ENCODE data around the gene ZNF239. TPM values are rescaled to one million over a fixed set of nuclear protein-coding genes. Genes with fewer than 3 reads are reported as not detected.
"Not testable (repeated sequence)": the region's sequence is repeated elsewhere in the genome, so short reads cannot be mapped to it uniquely, and the experiment has no call there.

ZNF239 gene
- total RNA-seq, 2 experiments from 2014 or later, result 1.5 to 1.7 TPM

DNA sequence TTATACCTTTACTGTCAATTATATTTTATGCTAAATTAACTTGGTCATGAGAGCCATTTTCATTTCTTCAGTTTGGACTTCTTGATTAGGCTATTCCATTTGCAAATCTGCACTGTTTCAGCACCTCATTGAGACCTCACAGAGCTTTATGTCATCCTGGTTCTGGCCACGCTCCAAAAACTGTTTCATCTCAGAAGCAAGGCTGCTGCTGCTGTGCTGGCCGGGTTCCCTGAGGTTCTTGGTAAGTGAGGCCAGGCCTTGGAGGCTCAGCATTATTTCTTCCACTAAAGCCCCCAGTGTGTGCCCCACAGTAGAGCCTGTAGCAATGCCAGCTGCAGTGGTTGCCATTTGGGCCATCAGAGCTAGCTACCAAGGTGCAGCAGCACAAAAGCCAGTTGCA is 24.0 kb upstream of the ZNF239 start:
- DNase-seq, result no peak
- Mint-ChIP-seq H3K27ac (no peak overlapping the region), H3K36me3 (peaks cover 2% of the 10 kb centered on the region), H3K4me1 (ENCODE audit: low read depth) (peaks cover 23% of the 10 kb centered on the region), H3K27me3 (peaks cover 2% of the 10 kb centered on the region), H3K4me3 (no peak overlapping the region), H3K9me3 (peaks cover 3% of the 10 kb centered on the region)
- ChIA-PET POLR2A (no interaction called here), CTCF (no interaction called here)
- intact Hi-C loops (cut with micrococcal nuclease), result loop anchor here (5.0 kb wide), 1 partner anchor 456 kb away; no protein-coding TSS in a partner anchor

DNA sequence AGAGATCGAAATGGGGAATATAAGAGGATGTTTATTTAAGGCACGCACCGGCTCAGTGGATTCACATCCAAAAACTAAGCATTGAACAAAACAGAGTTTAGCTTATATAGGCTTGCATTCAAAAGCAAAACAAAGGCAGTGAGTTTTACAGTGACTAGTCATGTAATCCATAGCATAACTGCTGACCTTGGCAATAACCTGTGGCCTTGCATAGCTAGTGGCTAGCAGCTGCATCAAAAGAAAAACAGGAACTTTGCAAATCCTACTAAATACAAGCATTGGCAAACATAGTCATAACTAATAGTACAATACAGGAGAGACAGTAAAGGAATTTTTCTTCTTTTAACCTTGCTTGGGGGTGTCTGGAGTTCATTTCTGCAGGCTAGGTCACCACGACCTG is 22.1 kb upstream of the ZNF239 start:
- intact Hi-C loops (cut with micrococcal nuclease), result loop anchor here (1.0 to 5.0 kb wide), 2 partner anchors 10 to 454 kb away; partner anchors contain the start of gene ZNF485

DNA sequence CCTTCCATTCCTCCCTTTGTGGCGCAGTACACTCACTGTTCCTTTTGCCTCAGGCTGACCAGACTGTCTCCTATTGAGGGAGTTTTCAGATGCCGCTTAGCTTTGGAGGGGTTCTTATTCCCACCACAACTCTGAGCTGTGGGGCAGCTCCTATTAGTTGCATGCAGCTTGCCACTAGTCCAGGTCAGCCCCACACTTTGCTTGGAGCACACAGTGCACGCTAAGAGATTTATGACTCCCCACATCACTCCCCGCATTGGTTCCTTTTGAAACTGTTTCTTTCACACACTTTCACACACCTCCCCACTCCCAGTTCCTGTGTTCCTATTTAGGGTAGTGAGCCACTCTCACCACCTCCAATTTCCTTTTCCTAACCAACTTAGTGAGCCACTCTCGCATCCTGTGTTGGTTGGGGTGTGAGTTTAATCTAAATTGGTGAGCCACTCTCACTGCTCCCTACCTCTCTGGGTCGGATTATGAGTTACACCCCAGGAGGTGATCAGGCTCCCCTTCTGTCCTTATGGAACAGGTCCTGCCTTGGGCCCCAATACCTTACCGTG is 21.4 kb upstream of the ZNF239 start:
- peak overlapping the region; percentile 0 for H3K4me3 Mint-ChIP-seq
- POLR2A ChIA-PET, result interaction anchor here (0.5 to 1.4 kb wide), 4 partner anchors 11 to 186 kb away, joined by 3 to 7 read pairs (median 3); partner anchors contain the start of gene ZNF485
- peaks cover 23% of the 10 kb centered on the region for H3K4me1 Mint-ChIP-seq (ENCODE audit: low read depth)
- peak overlapping the region; percentile 10 for H3K27ac Mint-ChIP-seq
- CTCF ChIA-PET, result no interaction called here
- peaks cover 2% of the 10 kb centered on the region for H3K27me3 Mint-ChIP-seq
- H3K9me3 Mint-ChIP-seq, result peaks cover 19% of the 10 kb centered on the region
- intact Hi-C loops (cut with micrococcal nuclease), result loop anchor here (1.0 to 5.0 kb wide), 3 partner anchors 10 to 454 kb away; partner anchors contain the start of gene ZNF485
- DNase-seq, result peak; percentile 66
- H3K36me3 Mint-ChIP-seq, result peaks cover 9% of the 10 kb centered on the region

More for the DNA sequence above, 22.1 kb upstream of the ZNF239 start:
- peaks cover 7% of the 10 kb centered on the region for H3K36me3 Mint-ChIP-seq
- DNase-seq, result no peak
- peaks cover 23% of the 10 kb centered on the region for H3K4me1 Mint-ChIP-seq (ENCODE audit: low read depth)
- peaks cover 2% of the 10 kb centered on the region for H3K27me3 Mint-ChIP-seq
- ChIA-PET POLR2A (no interaction called here), CTCF (no interaction called here)
- no peak overlapping the region for H3K27ac Mint-ChIP-seq
- no peak overlapping the region for H3K4me3 Mint-ChIP-seq
- H3K9me3 Mint-ChIP-seq, result peaks cover 15% of the 10 kb centered on the region

DNA sequence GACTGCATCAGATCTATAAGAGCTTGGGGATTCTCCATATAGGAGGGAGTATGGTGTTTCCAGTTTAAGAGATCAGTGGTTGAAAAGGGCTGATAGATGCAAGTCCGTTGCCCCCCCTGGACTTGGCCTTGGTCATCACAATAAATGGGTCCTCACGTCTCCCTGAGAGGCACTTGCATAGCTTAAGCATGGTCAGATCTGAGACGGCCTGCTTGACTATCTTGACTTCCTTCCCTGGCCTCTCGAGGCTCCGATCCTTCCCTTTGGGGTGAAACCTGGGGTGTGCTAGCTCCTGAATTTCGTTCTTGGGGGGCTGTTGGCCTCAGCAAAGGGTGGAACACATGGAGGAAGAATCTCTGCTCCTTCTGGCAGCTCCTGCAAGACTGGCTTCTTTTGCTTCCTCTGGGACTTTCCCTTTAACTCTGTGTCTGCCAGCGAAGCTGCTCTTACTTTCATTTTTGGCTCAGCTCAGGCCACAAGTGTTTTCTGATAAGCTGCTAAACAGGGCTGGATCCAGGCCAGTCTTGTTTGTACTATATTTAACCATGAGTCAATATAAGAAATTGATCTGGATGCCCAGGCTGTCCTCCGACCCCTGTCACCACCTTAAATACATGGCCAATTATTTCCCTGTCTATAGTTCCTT is 20.7 kb upstream of the ZNF239 start:
- DNase-seq, result peak; percentile 68
- peaks cover 22% of the 10 kb centered on the region for H3K9me3 Mint-ChIP-seq
- peaks cover 23% of the 10 kb centered on the region for H3K4me1 Mint-ChIP-seq (ENCODE audit: low read depth)
- CTCF ChIA-PET, result no interaction called here
- H3K4me3 Mint-ChIP-seq, result peak overlapping the region; percentile 38
- intact Hi-C loops (cut with micrococcal nuclease), result loop anchor here (1.0 to 5.0 kb wide), 2 partner anchors 19 to 453 kb away; no protein-coding TSS in a partner anchor
- peaks cover 9% of the 10 kb centered on the region for H3K36me3 Mint-ChIP-seq
- H3K27ac Mint-ChIP-seq, result no peak overlapping the region
- POLR2A ChIA-PET, result interaction anchor here (0.5 to 1.4 kb wide), 3 partner anchors 11 to 186 kb away, joined by 3 to 7 read pairs (median 3); partner anchors contain the start of gene ZNF485
- H3K27me3 Mint-ChIP-seq, result peaks cover 7% of the 10 kb centered on the region

DNA sequence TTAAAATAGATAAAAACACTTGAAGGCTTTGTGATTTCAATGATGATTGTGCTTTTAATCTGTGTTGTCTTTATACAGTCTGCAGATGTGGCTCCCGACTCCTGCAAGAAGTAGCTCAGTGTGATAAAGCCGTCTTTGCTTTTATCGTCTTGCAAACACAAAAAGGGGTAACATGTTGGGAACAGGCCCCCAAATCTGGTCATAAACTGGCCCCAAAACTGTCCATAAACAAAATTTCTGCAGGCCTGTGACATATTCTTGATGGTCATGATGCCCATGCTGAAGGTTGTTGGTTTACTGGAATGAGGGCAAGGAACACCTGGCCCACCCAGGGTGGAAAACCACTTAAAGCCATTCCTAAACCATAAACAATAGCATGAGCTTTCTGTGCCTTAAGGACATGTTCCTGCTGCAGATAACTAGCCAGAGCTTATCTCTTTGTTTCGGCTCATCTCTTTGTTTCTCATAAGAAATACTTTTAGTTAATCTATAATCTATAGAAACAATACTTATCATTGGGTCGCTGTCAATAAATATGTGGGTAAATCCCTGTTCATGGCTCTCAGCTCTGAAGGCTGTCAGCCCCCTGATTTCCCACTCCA is 17.0 kb upstream of the ZNF239 start:
- intact Hi-C loops (cut with micrococcal nuclease), result no loop called here
- CTCF ChIA-PET, result no interaction called here
- POLR2A ChIA-PET, result no interaction called here

DNA sequence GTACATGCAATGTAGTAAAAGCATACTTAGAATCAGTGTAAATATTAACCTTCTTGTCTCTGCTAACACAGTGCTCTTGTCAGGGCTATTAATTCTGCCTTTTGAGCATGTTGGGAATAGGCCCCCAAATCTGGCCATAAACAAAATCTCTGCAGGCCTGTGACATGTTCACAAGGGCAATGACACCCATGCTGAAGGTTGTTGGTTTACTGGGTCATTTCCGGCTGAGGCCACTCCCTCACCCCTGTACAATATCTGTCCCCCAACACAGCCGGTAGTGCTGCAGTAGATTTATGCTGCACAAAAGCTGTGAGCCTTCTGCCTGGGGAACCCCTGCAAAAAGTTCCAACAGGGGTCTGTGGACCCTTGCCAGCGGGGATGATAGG is 12.3 kb upstream of the ZNF239 start:
- POLR2A ChIA-PET; DNase-seq; H3K36me3 Mint-ChIP-seq; H3K4me1 Mint-ChIP-seq (ENCODE audit: low read depth); H3K4me3 Mint-ChIP-seq; CTCF ChIA-PET; H3K27me3 Mint-ChIP-seq; H3K27ac Mint-ChIP-seq; intact Hi-C loops (cut with micrococcal nuclease); H3K9me3 Mint-ChIP-seq: not testable (repeated sequence)

More for the DNA sequence above, 17.0 kb upstream of the ZNF239 start:
- Mint-ChIP-seq H3K27ac (no peak overlapping the region), H3K4me1 (ENCODE audit: low read depth) (peaks cover 20% of the 10 kb centered on the region), H3K9me3 (peaks cover 22% of the 10 kb centered on the region), H3K36me3 (peaks cover 9% of the 10 kb centered on the region), H3K4me3 (no peak overlapping the region), H3K27me3 (peaks cover 8% of the 10 kb centered on the region)
- DNase-seq, result no peak

DNA sequence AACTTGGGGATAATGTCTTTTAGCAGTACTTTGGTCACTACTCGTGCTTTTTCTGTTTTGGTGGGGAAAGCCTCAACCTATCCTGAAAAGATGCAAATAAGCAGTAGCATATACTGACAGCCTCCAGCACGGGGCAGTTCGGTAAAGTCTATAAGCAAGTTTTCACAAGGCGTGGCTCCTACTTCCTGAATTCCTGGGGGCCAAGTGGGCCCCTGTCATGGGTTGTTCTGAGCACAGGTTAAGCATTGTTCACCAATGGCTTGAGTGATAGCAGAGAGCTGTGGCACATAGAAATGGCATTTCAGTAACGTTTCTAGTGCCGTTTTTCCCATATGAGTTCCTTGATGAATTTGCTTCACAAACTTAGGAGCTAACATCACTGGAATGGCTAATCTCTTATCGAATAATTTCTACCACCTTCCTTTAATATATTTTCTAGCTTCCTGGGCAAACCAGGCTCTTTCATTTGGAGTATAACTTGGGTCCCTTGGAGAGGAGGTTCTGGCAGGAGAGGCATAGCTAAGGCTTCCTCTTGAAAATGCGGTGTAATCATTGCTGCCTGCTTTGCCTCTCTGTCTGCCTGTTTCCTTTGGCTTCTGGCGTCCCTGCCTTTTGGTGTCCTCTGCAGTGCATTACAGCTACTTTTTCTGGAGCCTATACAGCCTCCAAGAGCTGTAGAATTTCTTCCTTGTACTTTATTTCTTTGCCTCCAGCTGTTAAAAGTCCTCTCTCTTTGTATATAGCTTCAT is 11.7 kb upstream of the ZNF239 start:
- Mint-ChIP-seq H3K36me3 (no peaks in the 10 kb centered on the region), H3K9me3 (peaks cover 4% of the 10 kb centered on the region), H3K27ac (no peak overlapping the region), H3K27me3 (peaks cover 7% of the 10 kb centered on the region), H3K4me3 (no peak overlapping the region), H3K4me1 (ENCODE audit: low read depth) (no peaks in the 10 kb centered on the region)
- POLR2A ChIA-PET, result no interaction called here
- DNase-seq, result no peak
- CTCF ChIA-PET, result no interaction called here
- intact Hi-C loops (cut with micrococcal nuclease), result no loop called here

DNA sequence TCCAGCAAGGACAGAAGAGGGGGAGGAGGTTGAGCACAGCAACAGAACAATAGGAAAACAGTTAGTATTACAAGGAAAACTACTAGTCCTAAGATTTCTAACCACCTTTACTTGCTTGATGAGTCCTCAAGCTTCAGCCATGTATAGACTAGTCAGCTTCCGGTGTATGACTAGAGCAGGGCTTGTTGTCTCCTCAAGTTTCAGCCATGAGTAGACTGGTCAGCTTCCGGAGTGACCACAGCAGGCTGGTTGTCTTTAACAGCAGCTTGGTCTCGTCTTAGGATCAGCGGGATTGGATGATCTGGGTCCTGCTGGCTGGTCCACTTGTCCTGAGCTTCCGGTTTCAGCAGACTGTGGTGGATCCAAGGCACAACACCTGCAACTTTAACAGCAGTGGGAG is 10.6 kb upstream of the ZNF239 start:
- no peaks in the 10 kb centered on the region for H3K4me1 Mint-ChIP-seq (ENCODE audit: low read depth)
- intact Hi-C loops (cut with micrococcal nuclease), result no loop called here
- no peak for DNase-seq
- H3K9me3 Mint-ChIP-seq, result no peaks in the 10 kb centered on the region
- H3K36me3 Mint-ChIP-seq, result no peaks in the 10 kb centered on the region
- no peak overlapping the region for H3K27ac Mint-ChIP-seq
- ChIA-PET CTCF (no interaction called here), POLR2A (no interaction called here)
- H3K27me3 Mint-ChIP-seq, result peaks cover 2% of the 10 kb centered on the region
- no peak overlapping the region for H3K4me3 Mint-ChIP-seq

DNA sequence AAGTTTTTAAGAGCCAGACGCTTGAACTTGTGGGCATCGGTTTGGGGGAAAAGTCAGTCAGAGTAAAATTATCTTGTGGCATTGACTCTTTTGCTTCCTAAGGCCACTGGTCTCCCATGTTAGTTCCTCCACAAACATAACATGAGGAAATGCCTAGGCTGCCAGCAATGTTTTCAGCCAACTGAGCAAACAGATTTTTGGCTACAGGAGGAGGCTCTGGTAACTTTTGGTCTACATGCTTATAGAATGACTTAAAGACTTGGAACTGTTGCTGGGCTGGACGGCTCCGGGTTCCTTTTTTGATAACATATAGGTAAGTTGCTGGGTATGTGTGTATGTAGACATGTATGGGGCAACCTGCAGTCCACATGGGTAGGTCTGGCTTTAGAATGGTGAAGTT is 9.6 kb upstream of the ZNF239 start:
- DNase-seq, result no peak
- Mint-ChIP-seq H3K4me1 (ENCODE audit: low read depth) (no peaks in the 10 kb centered on the region), H3K9me3 (no peaks in the 10 kb centered on the region), H3K4me3 (no peak overlapping the region), H3K36me3 (no peaks in the 10 kb centered on the region), H3K27me3 (peaks cover 1% of the 10 kb centered on the region), H3K27ac (no peak overlapping the region)
- intact Hi-C loops (cut with micrococcal nuclease), result no loop called here
- ChIA-PET POLR2A (no interaction called here), CTCF (no interaction called here)

DNA sequence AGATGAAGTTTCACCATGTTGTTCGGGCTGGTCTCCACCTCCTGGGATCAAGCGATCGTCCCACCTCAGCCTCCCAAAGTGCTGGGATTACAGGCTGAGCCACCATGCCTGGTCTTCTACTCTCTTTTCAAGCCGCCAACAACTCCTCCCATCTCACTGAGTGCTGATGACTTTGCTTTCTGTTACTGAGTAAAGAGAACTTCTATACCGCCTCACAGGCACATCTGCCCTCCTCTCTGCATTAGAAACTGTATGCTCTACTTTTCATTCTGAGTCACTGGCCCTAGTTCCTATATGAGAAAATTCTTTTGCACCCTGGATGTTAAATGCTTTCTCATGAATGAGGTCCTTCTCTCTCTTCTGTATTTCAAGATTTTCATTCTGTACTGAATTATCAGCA is 2.2 kb upstream of the ZNF239 start:
- peak; percentile 44 for DNase-seq
- ChIA-PET CTCF (no interaction called here), POLR2A (no interaction called here)
- peak overlapping the region; percentile 71 for H3K27ac Mint-ChIP-seq
- no peak overlapping the region for H3K4me3 Mint-ChIP-seq
- intact Hi-C loops (cut with micrococcal nuclease), result loop anchor here (1.0 to 10.0 kb wide), 5 partner anchors 19 to 942 kb away; partner anchors contain the start of genes HNRNPF, ZNF33B and ZNF485
- peaks cover 17% of the 10 kb centered on the region for H3K36me3 Mint-ChIP-seq
- H3K9me3 Mint-ChIP-seq, result peaks cover 29% of the 10 kb centered on the region
- H3K4me1 Mint-ChIP-seq (ENCODE audit: low read depth), result peaks cover 45% of the 10 kb centered on the region
- no peaks in the 10 kb centered on the region for H3K27me3 Mint-ChIP-seq

DNA sequence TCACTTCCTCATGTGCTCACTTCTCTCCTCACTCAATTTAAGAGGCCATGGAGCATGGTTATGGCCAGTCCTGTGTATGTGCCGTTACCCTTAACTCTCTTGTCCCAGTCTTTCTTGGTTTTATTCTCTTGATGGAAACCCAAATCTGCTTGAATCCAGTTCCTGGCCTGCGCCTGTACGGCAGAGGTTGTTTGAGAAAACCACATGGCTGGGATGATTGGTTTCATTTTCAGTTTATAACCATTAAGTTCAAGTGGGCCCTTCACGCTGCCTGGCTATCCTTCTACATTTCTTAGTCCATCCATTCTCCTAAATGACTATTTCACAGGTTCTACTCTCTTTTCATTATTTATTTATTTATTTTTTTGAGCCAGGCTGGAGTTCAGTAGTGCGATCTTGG is 1.6 kb upstream of the ZNF239 start:
- Mint-ChIP-seq H3K36me3 (peaks cover 17% of the 10 kb centered on the region), H3K4me3 (peak overlapping the region; percentile 7), H3K27me3 (no peaks in the 10 kb centered on the region), H3K27ac (peak overlapping the region; percentile 59), H3K9me3 (peaks cover 29% of the 10 kb centered on the region), H3K4me1 (ENCODE audit: low read depth) (peaks cover 49% of the 10 kb centered on the region)
- POLR2A ChIA-PET, result no interaction called here
- CTCF ChIA-PET, result no interaction called here
- intact Hi-C loops (cut with micrococcal nuclease), result loop anchor here (1.0 to 10.0 kb wide), 5 partner anchors 19 to 941 kb away; partner anchors contain the start of genes HNRNPF, ZNF33B and ZNF485
- DNase-seq, result peak; percentile 28

DNA sequence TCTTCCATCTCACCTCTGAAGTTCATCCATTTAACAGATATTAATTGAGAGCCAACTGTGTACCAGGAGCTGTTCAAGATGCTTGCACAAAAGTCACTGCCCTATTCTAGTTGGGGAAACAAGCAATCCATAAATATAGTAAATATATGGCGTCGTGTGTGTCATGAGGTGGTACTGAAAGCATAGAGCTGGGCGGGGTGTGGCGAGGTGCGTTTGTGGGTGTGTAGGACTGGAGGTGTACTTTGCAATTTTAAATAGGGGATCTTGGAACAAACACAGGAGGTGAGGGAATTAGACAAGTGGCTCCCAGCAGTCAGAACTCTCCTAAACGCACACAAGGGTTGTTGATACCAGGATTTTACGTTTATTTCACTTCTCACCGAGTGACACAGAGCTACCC is 490 bp upstream of the ZNF239 start:
- no peaks in the 10 kb centered on the region for H3K27me3 Mint-ChIP-seq
- peaks cover 50% of the 10 kb centered on the region for H3K4me1 Mint-ChIP-seq (ENCODE audit: low read depth)
- no peak for DNase-seq
- H3K36me3 Mint-ChIP-seq, result peaks cover 17% of the 10 kb centered on the region
- peaks cover 29% of the 10 kb centered on the region for H3K9me3 Mint-ChIP-seq
- peak overlapping the region; percentile 65 for H3K27ac Mint-ChIP-seq
- ChIA-PET CTCF (no interaction called here), POLR2A (no interaction called here)
- intact Hi-C loops (cut with micrococcal nuclease), result loop anchor here (1.0 to 10.0 kb wide), 4 partner anchors 73 to 940 kb away; partner anchors contain the start of genes HNRNPF, ZNF32 and ZNF33B
- H3K4me3 Mint-ChIP-seq, result peak overlapping the region; percentile 70

Measured in activated CD4-positive, alpha-beta memory T cell treated with anti-CD3 and anti-CD28 coated beads for 36 hours (primary cell).